ENCODE measurements around the gene PLAAT2. TPM values are rescaled to one million over a fixed set of nuclear protein-coding genes. Genes with fewer than 3 reads are reported as not detected.
"Not testable (repeated sequence)": the region's sequence is repeated elsewhere in the genome, so short reads cannot be mapped to it uniquely, and the experiment has no call there.

PLAAT2 gene
- total RNA-seq, 2 experiments from 2014 or later = 0.73 to 1.3 TPM

DNA sequence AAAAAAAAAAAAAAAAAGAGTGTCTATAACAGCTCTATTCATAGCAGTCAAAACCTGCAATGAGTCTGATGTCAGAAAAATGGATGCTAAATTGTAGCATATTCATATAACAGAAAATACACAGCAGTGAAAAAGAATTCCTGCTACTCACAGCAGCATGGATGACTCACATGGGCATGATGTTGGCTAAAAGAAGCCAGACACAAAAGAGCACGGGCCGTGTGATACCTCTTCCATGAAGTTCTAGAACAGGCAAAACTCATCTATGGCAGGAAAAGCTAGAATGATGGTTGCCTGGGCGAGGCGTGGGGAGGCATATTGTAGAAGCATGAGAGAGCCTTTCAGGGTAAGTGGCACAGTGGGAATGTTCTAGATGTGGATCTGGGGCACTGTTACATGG, 32.1 kb upstream of the PLAAT2 start:
- H3K27ac Mint-ChIP-seq = no peak overlapping the region
- CTCF ChIA-PET = no interaction called here
- DNase-seq (no peak), ATAC-seq (no peak)
- no peaks in the 10 kb centered on the region for H3K4me1 Mint-ChIP-seq
- H3K9me3 Mint-ChIP-seq (ENCODE audit: low read depth) = no peaks in the 10 kb centered on the region
- H3K27me3 Mint-ChIP-seq = no peaks in the 10 kb centered on the region
- no peaks in the 10 kb centered on the region for H3K36me3 Mint-ChIP-seq
- H3K4me3 Mint-ChIP-seq = no peak overlapping the region

- Mint-ChIP-seq H3K36me3 (peaks cover 5% of the 10 kb centered on the region), H3K27me3 (no peaks in the 10 kb centered on the region), H3K4me3 (no peak overlapping the region), H3K4me1 (no peaks in the 10 kb centered on the region), H3K9me3 (ENCODE audit: low read depth) (no peaks in the 10 kb centered on the region), H3K27ac (no peak overlapping the region)
- CTCF ChIA-PET = no interaction called here
- DNase-seq = no peak
- ATAC-seq = peak; percentile 16
Measured at GRCh38 chr11:63592975-63593395, 29.8 kb upstream of the PLAAT2 start.

- no peak overlapping the region for H3K27ac Mint-ChIP-seq
- H3K4me3 Mint-ChIP-seq = no peak overlapping the region
- H3K9me3 Mint-ChIP-seq (ENCODE audit: low read depth) = no peaks in the 10 kb centered on the region
- DNase-seq (no peak), ATAC-seq (no peak)
- H3K36me3 Mint-ChIP-seq = peaks cover 15% of the 10 kb centered on the region
- no peaks in the 10 kb centered on the region for H3K27me3 Mint-ChIP-seq
- H3K4me1 Mint-ChIP-seq = no peaks in the 10 kb centered on the region
- CTCF ChIA-PET = interaction anchor here (0.7 to 1.4 kb wide), 2 partner anchors 23 to 111 kb away, joined by 3 to 4 read pairs; no protein-coding TSS in a partner anchor
Measured at GRCh38 chr11:63590024-63590788, 27.0 kb upstream of the PLAAT2 start.

- Mint-ChIP-seq H3K9me3 (ENCODE audit: low read depth) (no peaks in the 10 kb centered on the region), H3K36me3 (peaks cover 16% of the 10 kb centered on the region), H3K4me1 (no peaks in the 10 kb centered on the region), H3K27me3 (no peaks in the 10 kb centered on the region), H3K4me3 (no peak overlapping the region), H3K27ac (no peak overlapping the region)
- DNase-seq (no peak), ATAC-seq (no peak)
- CTCF ChIA-PET = interaction anchor here (0.9 to 1.4 kb wide), 2 partner anchors 25 kb away, joined by 3 read pairs; no protein-coding TSS in a partner anchor
Measured at GRCh38 chr11:63589000-63589399, 25.8 kb upstream of the PLAAT2 start.

DNA sequence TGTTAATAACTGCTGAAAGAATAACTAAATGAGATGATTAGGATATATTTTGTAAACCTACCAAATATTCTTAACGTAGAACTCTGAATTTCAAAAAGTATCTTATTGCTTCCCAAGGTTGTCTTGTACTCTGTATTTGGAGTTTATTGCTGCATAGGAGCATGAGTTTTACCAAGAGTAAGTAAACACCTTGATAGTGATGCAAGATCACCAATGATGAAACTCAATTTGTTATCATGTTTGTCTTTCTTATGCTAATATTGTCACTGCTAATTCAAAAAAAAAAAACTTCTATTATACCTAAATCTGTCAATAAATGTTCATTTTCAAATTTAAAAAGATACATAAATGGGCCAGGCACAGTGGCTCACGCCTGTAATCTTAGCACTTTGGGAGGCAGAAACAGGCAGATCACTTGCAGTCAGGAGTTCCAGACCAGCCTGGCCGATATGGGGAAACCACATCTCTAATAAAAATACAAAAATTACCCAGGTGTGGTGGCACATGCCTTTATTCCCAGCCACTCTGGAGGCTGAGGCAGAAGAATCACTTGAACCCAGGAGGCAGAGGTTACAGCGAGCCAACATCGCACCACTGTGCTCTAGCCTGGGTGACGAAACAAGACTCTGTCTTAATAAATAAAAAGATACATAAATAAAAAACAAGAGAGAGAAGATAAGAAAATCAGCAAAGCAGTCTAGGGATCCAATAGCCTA, 23.4 kb upstream of the PLAAT2 start:
- Mint-ChIP-seq H3K27ac (no peak overlapping the region), H3K27me3 (no peaks in the 10 kb centered on the region), H3K4me1 (peaks cover 20% of the 10 kb centered on the region), H3K36me3 (peaks cover 30% of the 10 kb centered on the region), H3K4me3 (no peak overlapping the region), H3K9me3 (ENCODE audit: low read depth) (no peaks in the 10 kb centered on the region)
- CTCF ChIA-PET = no interaction called here
- ATAC-seq = no peak
- DNase-seq = no peak

DNA sequence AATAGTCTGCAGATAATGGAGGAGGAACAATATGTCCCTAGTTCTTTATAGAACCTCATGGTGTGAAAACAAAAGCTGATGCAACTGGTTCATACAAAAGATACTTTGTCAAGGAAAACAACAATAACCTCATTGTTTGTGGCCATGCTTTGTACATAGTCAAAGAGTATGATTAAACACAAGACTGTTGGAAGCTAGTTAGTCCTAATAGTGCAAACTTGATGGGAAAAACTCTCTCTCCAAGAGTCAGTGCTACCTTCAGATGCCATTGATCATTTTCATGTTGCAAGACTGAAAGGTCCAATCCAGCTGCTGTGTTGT, 20.1 kb upstream of the PLAAT2 start:
- Mint-ChIP-seq H3K27ac (peak overlapping the region; percentile 40), H3K27me3 (no peaks in the 10 kb centered on the region), H3K4me3 (no peak overlapping the region)

DNA sequence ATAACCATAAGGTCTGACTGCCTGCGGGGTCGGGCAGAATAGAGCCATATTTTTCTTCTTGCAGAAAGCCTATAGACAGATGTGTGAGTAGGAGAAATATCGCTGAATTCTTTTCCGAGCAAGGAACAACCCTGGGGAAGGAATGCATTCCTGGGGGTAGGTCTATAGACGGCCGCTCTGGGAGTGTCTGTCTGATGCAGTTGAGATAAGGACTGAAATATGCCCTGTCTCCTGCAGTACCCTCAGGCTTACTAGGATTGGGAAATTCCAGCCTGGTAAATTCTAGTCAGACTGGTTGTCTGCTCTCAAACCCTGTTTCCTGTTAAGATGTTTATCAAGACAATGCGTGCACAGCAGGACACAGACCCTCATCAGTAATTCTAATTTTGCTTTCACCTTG, 18.0 kb upstream of the PLAAT2 start:
- CTCF ChIA-PET, H3K27me3 Mint-ChIP-seq, ATAC-seq, H3K27ac Mint-ChIP-seq, DNase-seq, H3K4me3 Mint-ChIP-seq: not testable (repeated sequence)
- peaks cover 23% of the 10 kb centered on the region for H3K4me1 Mint-ChIP-seq
- peaks cover 10% of the 10 kb centered on the region for H3K9me3 Mint-ChIP-seq (ENCODE audit: low read depth)
- H3K36me3 Mint-ChIP-seq = peaks cover 52% of the 10 kb centered on the region

More for the DNA sequence above, 20.1 kb upstream of the PLAAT2 start:
- no peak for ATAC-seq
- no peak for DNase-seq
- CTCF ChIA-PET = interaction anchor here (1.2 to 1.5 kb wide), 3 partner anchors 49 to 105 kb away, joined by 3 to 4 read pairs (median 3); no protein-coding TSS in a partner anchor
- Mint-ChIP-seq H3K36me3 (peaks cover 47% of the 10 kb centered on the region), H3K9me3 (ENCODE audit: low read depth) (peaks cover 8% of the 10 kb centered on the region), H3K4me1 (peaks cover 23% of the 10 kb centered on the region)

DNA sequence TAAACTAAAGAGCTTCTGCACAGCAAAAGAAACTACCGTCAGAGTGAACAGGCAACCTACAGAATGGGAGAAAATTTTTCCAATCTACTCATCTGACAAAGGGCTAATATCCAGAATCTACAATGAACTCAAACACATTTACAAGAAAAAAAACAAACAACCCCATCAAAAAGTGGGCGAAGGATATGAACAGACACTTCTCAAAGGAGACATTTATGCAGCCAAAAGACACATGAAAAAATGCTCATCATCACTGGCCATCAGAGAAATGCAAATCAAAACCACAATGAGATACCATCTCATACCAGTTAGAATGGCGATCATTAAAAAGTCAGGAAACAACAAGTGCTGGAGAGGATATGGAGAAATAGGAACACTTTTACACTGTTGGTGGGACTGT, 15.7 kb upstream of the PLAAT2 start:
- peaks cover 52% of the 10 kb centered on the region for H3K36me3 Mint-ChIP-seq
- peaks cover 10% of the 10 kb centered on the region for H3K9me3 Mint-ChIP-seq (ENCODE audit: low read depth)
- ATAC-seq, DNase-seq, H3K27me3 Mint-ChIP-seq, H3K4me3 Mint-ChIP-seq, H3K27ac Mint-ChIP-seq, CTCF ChIA-PET: not testable (repeated sequence)
- peaks cover 38% of the 10 kb centered on the region for H3K4me1 Mint-ChIP-seq

GRCh38 chr11:63574856-63575602, 11.8 kb upstream of the PLAAT2 start:
- Mint-ChIP-seq H3K4me1 (peaks cover 29% of the 10 kb centered on the region), H3K4me3 (peak overlapping the region; percentile 73), H3K27me3 (peaks cover 5% of the 10 kb centered on the region), H3K9me3 (ENCODE audit: low read depth) (peaks cover 2% of the 10 kb centered on the region), H3K36me3 (peaks cover 32% of the 10 kb centered on the region), H3K27ac (peak overlapping the region; percentile 84)
- DNase-seq (no peak), ATAC-seq (no peak)
- CTCF ChIA-PET = interaction anchor here (0.9 to 1.7 kb wide), 7 partner anchors 7 to 47 kb away, joined by 3 to 12 read pairs (median 4); no protein-coding TSS in a partner anchor

DNA sequence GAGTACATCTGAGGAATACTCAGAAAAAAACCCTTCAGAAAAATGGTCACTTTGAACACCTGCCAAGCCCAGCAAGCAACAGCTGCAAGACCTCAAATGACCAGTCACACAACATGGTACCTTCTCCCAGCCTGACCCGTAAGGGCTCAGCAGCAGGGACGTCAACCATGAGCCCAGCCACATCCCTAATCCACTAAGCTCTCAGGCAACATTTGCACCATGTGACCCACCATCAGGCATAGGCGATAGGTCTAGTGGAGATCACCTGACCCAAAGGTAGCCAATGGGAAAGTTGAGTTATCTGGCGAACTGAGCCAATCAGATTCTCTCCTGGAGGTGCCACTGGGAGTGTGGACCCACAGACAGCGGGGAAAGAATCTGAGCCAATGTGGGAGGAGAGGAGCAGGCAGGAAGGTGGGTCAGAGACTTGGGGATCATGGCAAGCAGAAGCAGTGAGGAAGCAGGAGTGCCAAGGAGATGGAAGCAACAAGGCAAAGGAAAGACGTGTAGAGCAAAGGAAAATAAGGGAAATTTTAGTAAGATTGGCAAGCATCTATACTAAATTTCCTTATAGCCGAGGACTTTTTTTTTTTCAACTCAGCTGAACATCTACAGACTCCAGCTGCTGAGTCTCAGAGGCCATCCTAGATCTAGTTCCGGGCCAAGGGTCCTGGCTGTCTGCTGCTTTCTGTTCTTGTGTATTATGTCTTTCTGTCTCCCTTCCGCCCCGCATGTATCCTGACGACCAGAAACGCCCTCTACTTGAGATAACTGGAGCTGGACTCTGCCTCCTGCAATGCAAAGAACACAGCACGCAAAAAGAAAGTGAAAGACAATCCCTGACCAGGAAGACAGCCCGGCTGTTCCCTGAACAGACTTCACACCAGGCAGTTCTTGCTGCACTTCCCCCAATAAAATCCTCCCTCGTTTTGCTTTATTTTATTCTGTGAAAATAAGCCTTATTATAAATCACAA, 11.0 kb upstream of the PLAAT2 start:
- peaks cover 6% of the 10 kb centered on the region for H3K27me3 Mint-ChIP-seq
- peak overlapping the region; percentile 73 for H3K4me3 Mint-ChIP-seq
- peak overlapping the region; percentile 84 for H3K27ac Mint-ChIP-seq
- H3K4me1 Mint-ChIP-seq = peaks cover 29% of the 10 kb centered on the region
- peaks cover 2% of the 10 kb centered on the region for H3K9me3 Mint-ChIP-seq (ENCODE audit: low read depth)
- CTCF ChIA-PET = interaction anchor here (0.5 to 1.7 kb wide), 10 partner anchors 8 to 98 kb away, joined by 3 to 12 read pairs (median 4); no protein-coding TSS in a partner anchor
- H3K36me3 Mint-ChIP-seq = peaks cover 27% of the 10 kb centered on the region
- peak; percentile 79 for DNase-seq
- ATAC-seq = peak; percentile 96

GRCh38 chr11:63572026-63572688, 9.0 kb upstream of the PLAAT2 start:
- ATAC-seq (no peak), DNase-seq (no peak)
- H3K36me3 Mint-ChIP-seq = peaks cover 16% of the 10 kb centered on the region
- no peaks in the 10 kb centered on the region for H3K9me3 Mint-ChIP-seq (ENCODE audit: low read depth)
- H3K4me1 Mint-ChIP-seq = peaks cover 43% of the 10 kb centered on the region
- H3K27me3 Mint-ChIP-seq = peaks cover 6% of the 10 kb centered on the region
- H3K4me3 Mint-ChIP-seq = no peak overlapping the region
- CTCF ChIA-PET = no interaction called here
- H3K27ac Mint-ChIP-seq = no peak overlapping the region

DNA sequence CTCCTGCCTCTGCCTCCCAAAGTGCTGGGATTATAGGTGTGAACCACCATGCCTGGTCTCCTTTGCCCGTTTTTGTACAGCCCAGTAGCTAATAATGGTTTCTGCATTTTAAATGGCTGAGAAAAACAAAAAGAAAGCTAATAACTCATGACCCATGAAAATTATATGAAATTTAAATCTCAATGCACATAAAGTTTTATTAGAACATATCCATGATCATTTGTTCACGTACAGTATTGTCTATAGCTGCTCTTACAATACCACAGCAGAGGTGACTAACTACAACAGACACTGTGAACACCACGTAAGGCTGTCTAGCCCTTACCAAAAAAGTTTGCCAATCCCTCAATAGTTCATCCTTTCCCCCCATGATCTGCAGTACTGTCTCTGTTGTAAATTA, 6.4 kb upstream of the PLAAT2 start:
- H3K36me3 Mint-ChIP-seq = peaks cover 13% of the 10 kb centered on the region
- DNase-seq (no peak), ATAC-seq (no peak)
- no peaks in the 10 kb centered on the region for H3K9me3 Mint-ChIP-seq (ENCODE audit: low read depth)
- H3K4me1 Mint-ChIP-seq = peaks cover 60% of the 10 kb centered on the region
- no peak overlapping the region for H3K27ac Mint-ChIP-seq
- peaks cover 6% of the 10 kb centered on the region for H3K27me3 Mint-ChIP-seq
- no peak overlapping the region for H3K4me3 Mint-ChIP-seq
- CTCF ChIA-PET = no interaction called here

Data from activated CD8-positive, alpha-beta memory T cell treated with anti-CD3 and anti-CD28 coated beads, Interleukin-2, amount 10 ng/mL, durations not matched to agents 7 days and 5 days (primary cell).